Measurements from ENCODE around the gene NUCB2. TPM values are rescaled to one million over a fixed set of nuclear protein-coding genes. Genes with fewer than 3 reads are reported as not detected.
A peak's percentile ranks its signal among the peaks of the same experiment; 100 is the strongest.

Gene NUCB2
- polyA plus RNA-seq, 2 of the 4 experiments (the other 2 are of a cell fraction) = 36.7 to 92.5 TPM

DNA sequence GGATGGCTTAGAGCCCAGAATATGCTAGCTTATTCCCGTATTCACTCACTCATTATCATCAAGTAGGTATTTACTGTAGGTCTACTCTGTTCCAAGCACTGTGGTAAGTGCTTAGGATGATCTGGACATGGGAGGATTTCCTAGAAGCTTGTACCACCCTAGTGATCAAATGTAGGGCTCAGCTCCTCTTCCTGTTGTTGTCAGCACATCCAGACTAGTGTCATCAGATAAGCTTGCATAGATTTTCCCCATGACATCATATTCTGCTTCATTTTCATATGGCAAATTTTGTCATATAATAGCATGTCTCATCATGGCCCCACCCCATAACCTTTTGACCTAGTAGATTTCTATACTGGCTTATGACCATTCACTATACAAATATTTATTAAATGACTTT is 19.3 kb upstream of the NUCB2 start:
- ChIA-PET CTCF (interaction anchor here (0.6 to 2.7 kb wide), 3 partner anchors 10 to 248 kb away, joined by 3 to 14 read pairs (median 5); no protein-coding TSS in a partner anchor), POLR2A (interaction anchor here (0.7 kb wide), 1 partner anchor 19 kb away, joined by 3 read pairs; the partner anchor contains the start of gene NUCB2)
- ATAC-seq = peak; percentile 65 to 79; a peak in 5 of 6 replicates
- peak in 1 of 2 experiments; percentile 55 for DNase-seq (ENCODE audit: low read depth in 1 of 2, low spot score in 1 of 2)
- TF ChIP-seq MAFK (IDR thresholded peaks at IDR 0.05; ENCODE audit: partially characterized antibody) (no peak), CHD4 (IDR thresholded peaks at IDR 0.05; ENCODE audit: borderline replicate concordance) (no peak), RNF2 (IDR thresholded peaks at IDR 0.05; ENCODE audit: borderline replicate concordance, low read depth) (no peak), ZSCAN20 (CRISPR knock-in tag; IDR thresholded peaks at IDR 0.05) (no peak), BHLHE40 (IDR thresholded peaks at IDR 0.05; ENCODE audit: low read depth, low read length) (no peak), HOXB13 (CRISPR knock-in tag; IDR thresholded peaks at IDR 0.05; ENCODE audit: low read depth) (no peak), RAD21 (conservative IDR thresholded peaks at IDR 0.05 in 1 of 2, IDR thresholded peaks at IDR 0.05 in 1 of 2) (no peak)
- TF ChIP-seq, protein P1, sequence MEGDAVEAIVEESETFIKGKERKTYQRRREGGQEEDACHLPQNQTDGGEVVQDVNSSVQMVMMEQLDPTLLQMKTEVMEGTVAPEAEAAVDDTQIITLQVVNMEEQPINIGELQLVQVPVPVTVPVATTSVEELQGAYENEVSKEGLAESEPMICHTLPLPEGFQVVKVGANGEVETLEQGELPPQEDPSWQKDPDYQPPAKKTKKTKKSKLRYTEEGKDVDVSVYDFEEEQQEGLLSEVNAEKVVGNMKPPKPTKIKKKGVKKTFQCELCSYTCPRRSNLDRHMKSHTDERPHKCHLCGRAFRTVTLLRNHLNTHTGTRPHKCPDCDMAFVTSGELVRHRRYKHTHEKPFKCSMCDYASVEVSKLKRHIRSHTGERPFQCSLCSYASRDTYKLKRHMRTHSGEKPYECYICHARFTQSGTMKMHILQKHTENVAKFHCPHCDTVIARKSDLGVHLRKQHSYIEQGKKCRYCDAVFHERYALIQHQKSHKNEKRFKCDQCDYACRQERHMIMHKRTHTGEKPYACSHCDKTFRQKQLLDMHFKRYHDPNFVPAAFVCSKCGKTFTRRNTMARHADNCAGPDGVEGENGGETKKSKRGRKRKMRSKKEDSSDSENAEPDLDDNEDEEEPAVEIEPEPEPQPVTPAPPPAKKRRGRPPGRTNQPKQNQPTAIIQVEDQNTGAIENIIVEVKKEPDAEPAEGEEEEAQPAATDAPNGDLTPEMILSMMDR (IDR thresholded peaks at IDR 0.05) = no peak
- no peak overlapping the region for H3K4me3 ChIP-seq
- H3K9me3 ChIP-seq = no peaks in the 10 kb centered on the region
- peak overlapping the region; percentile 56 to 84; a peak in 5 of 6 replicates for H3K27ac ChIP-seq
- H3K4me2 ChIP-seq = peak overlapping the region; percentile 48
- peaks cover 28% of the 10 kb centered on the region for H3K4me1 ChIP-seq
- 19% methylated on average over 1 of the region's 1 CpG for WGBS (ENCODE audit: missing lambda C conversion rate)
- FAIRE-seq = no peak

DNA sequence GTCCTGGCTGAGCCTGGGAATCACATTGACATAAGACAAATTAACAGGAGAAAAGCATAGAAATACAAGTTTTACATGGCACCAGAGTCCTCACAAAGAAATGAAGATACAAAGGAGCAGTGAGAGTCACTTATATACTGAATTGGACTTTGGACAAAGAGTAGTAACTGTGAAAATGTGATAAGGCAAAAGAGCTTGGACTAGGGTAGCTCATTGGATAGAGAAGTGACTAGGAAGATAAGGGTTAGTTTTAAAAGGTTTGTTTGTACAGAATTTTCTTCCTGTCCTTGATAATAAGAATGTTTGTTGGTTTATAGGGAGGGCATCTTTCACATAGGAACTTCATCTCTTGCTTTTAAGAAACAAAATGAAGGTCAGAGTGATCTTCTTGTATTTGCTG is 17.9 kb upstream of the NUCB2 start:
- POLR2A ChIA-PET = no interaction called here
- Histone ChIP-seq H3K4me3 (no peak overlapping the region), H3K27ac (peak overlapping the region in 1 of 2 experiments; percentile 54; a peak in 1 of 6 replicates), H3K9me3 (no peaks in the 10 kb centered on the region), H3K4me1 (peaks cover 30% of the 10 kb centered on the region), H3K4me2 (no peak overlapping the region)
- CTCF ChIA-PET = interaction anchor here (0.6 to 1.6 kb wide), 2 partner anchors 8 to 29 kb away, joined by 3 to 6 read pairs; no protein-coding TSS in a partner anchor
- ATAC-seq (no peak), DNase-seq (ENCODE audit: low read depth in 1 of 2, low spot score in 1 of 2) (no peak), FAIRE-seq (no peak)
- no peak for TF ChIP-seq RCOR1 (IDR thresholded peaks at IDR 0.05; ENCODE audit: low read depth, low read length)
- TF ChIP-seq JUNB (IDR thresholded peaks at IDR 0.05) = no peak
- no peak for TF ChIP-seq MYC (IDR thresholded peaks at IDR 0.05; ENCODE audit: borderline replicate concordance, low read length)
- TF ChIP-seq HOXA7 (CRISPR knock-in tag; IDR thresholded peaks at IDR 0.05) = no peak
- no peak for TF ChIP-seq CBX8 (IDR thresholded peaks at IDR 0.05)
- TF ChIP-seq TFCP2L1 (CRISPR knock-in tag; IDR thresholded peaks at IDR 0.05) = no peak
- TF ChIP-seq, protein P2, sequence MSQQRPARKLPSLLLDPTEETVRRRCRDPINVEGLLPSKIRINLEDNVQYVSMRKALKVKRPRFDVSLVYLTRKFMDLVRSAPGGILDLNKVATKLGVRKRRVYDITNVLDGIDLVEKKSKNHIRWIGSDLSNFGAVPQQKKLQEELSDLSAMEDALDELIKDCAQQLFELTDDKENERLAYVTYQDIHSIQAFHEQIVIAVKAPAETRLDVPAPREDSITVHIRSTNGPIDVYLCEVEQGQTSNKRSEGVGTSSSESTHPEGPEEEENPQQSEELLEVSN (IDR thresholded peaks at IDR 0.05; ENCODE audit: borderline replicate concordance, low read depth) = no peak
- TF ChIP-seq CHD4 (IDR thresholded peaks at IDR 0.05; ENCODE audit: borderline replicate concordance) = no peak
- TF ChIP-seq HDAC2 (IDR thresholded peaks at IDR 0.05) = no peak
- TF ChIP-seq EHMT2 (IDR thresholded peaks at IDR 0.05; ENCODE audit: low read depth) = no peak
- TF ChIP-seq, protein P1 (IDR thresholded peaks at IDR 0.05) = no peak
- no peak for TF ChIP-seq GATA3 (IDR thresholded peaks at IDR 0.05; ENCODE audit: borderline replicate concordance)
- TF ChIP-seq ZC3H11A (IDR thresholded peaks at IDR 0.05) = no peak
- TF ChIP-seq HEYL (CRISPR knock-in tag; IDR thresholded peaks at IDR 0.05) = no peak
- no peak for TF ChIP-seq ESRRA (IDR thresholded peaks at IDR 0.05; ENCODE audit: borderline replicate concordance, low read length)
- no peak for TF ChIP-seq FOSB (CRISPR knock-in tag; IDR thresholded peaks at IDR 0.05)
- TF ChIP-seq NR3C1 (IDR thresholded peaks at IDR 0.05) = no peak
- no peak for TF ChIP-seq SMC3 (IDR thresholded peaks at IDR 0.05)
- TF ChIP-seq RAD21 (conservative IDR thresholded peaks at IDR 0.05 in 1 of 2, IDR thresholded peaks at IDR 0.05 in 1 of 2) = no peak
- TF ChIP-seq POLR2A (IDR thresholded peaks at IDR 0.05; ENCODE audit: low read length) = no peak
